Gastrocnemius medialis (tissue), 4 donors: ENCODE results near the gene TIGAR. TPM values are rescaled to one million over a fixed set of nuclear protein-coding genes. Genes with fewer than 3 reads are reported as not detected.
A peak's percentile ranks its signal among the peaks of the same experiment; 100 is the strongest.

ENCODE experiments used
- ATAC-seq, 2 donors: fragments of 150-250 bp; one replicate each; pipeline ENCODE4 v1.9.1; 2016
- DNase-seq, 2 donors: peaks; one replicate each; pipeline ENCODE4 v3.0.0-alpha.2; 2019
- H3K27ac ChIP-seq, 4 donors: fragments of 200-600 bp; sonication (generic); 1 replicate in 1 of 4; 2 replicates in 3 of 4; pipeline ENCODE4 v1.5.1; 2016 to 2018; ENCODE audit warnings: mild to moderate bottlenecking in 2 of 4, moderate library complexity in 1 of 4
- H3K27me3 ChIP-seq, 3 donors: fragments of 200-600 bp; sonication (generic) in 2 of 3; 1 replicate in 1 of 3; 2 replicates in 2 of 3; pipeline versions ENCODE4 v1.5.1 to v1.6.0; 2016 to 2019; ENCODE audit warnings: mild to moderate bottlenecking in 1 of 3, moderate library complexity in 1 of 3
- H3K36me3 ChIP-seq, 2 donors: fragments of 200-600 bp; sonication (generic) in 1 of 2; one replicate each; pipeline ENCODE4 v1.5.1; 2017 to 2018
- H3K4me1 ChIP-seq, 2 donors: fragments of 200-600 bp; sonication (generic) in 1 of 2; one replicate each; pipeline ENCODE4 v1.5.1; 2016 to 2017; ENCODE audit warnings: mild to moderate bottlenecking in 2 of 2
- H3K4me3 ChIP-seq, 4 donors: fragments of 200-600 bp; sonication (generic) in 3 of 4; 1 replicate in 1 of 4; 2 replicates in 3 of 4; pipeline ENCODE4 v1.5.1; 2016 to 2019; ENCODE audit warnings: mild to moderate bottlenecking in 2 of 4
- H3K9me3 ChIP-seq, 3 donors: fragments of 200-600 bp; sonication (generic) in 2 of 3; 1 replicate in 1 of 3; 2 replicates in 2 of 3; pipeline ENCODE4 v1.5.1; 2016 to 2019
- POLR2A ChIP-seq, 2 donors: fragments of 450-650 bp; IDR thresholded peaks; one replicate each; pipeline ENCODE4 v1.6.1; 2017; ENCODE audit warnings: antibody characterized with exemption in 2 of 2, mild to moderate bottlenecking in 2 of 2, moderate library complexity in 2 of 2
- in situ Hi-C, 4 donors: fragments of 200-750 bp; cut with MboI; loops; one replicate each; pipeline versions ENCODE4 v1.15.0 to v1.8.0; 2017; ENCODE audit warnings: low sequenced_read_pairs in 4 of 4
- intact Hi-C: fragments of 100-400 bp; cut with DNase I; formaldehyde crosslinking; loops from one replicate; pipeline ENCODE4 v1.15.1; 2023; ENCODE audit warnings: low total_unique reads
- total RNA-seq, 4 donors: library from RNA; depleted of rRNA; stranded (reverse); fragments of >200 nt; gene quantifications; one replicate each; pipeline versions ENCODE4 v1.1.0 to v1.2.3, GENCODE V29; 2016
- TF ChIP-seq, protein P1 (sequence below), 5 experiments: fragments of 450-650 bp in 3 of 5; fragments of 200-600 bp in 2 of 5; sonication (generic) in 2 of 5; IDR thresholded peaks in 4 of 5; conservative IDR thresholded peaks in 1 of 5; 1 replicate in 4 of 5; 2 replicates in 1 of 5; pipeline ENCODE4 v1.5.1; 2016 to 2019; ENCODE audit warnings: antibody characterized with exemption in 5 of 5, mild to moderate bottlenecking in 3 of 5, moderate library complexity in 3 of 5

The TIGAR gene
- total RNA-seq, 4 donors from 2014 or later, result 4.4 to 8.3 (median 6.7) TPM

GRCh38 chr12:4322726-4323125, 1.7 kb downstream of the TIGAR start:
- Histone ChIP-seq H3K4me1 (peaks cover 19 to 21% of the 10 kb centered on the region in 2 donors), H3K4me3 (no peak overlapping the region), H3K9me3 (no peaks in the 10 kb centered on the region), H3K36me3 (no peaks in the 10 kb centered on the region), H3K27me3 (no peaks in the 10 kb centered on the region), H3K27ac (no peak overlapping the region)
- in situ Hi-C loops (loop anchor here in 2 of 4 donors (25.0 kb wide), 1 partner anchor 215 kb away; the partner anchor contains the start of gene RAD51AP1 (in 2 of the 2)), intact Hi-C loops (loop anchor here (5.0 to 10.0 kb wide), 3 partner anchors 110 to 450 kb away; partner anchors contain the start of genes AKAP3, NDUFA9 and PARP11)
- ATAC-seq (no peak), DNase-seq (no peak)
- TF ChIP-seq, protein P1, sequence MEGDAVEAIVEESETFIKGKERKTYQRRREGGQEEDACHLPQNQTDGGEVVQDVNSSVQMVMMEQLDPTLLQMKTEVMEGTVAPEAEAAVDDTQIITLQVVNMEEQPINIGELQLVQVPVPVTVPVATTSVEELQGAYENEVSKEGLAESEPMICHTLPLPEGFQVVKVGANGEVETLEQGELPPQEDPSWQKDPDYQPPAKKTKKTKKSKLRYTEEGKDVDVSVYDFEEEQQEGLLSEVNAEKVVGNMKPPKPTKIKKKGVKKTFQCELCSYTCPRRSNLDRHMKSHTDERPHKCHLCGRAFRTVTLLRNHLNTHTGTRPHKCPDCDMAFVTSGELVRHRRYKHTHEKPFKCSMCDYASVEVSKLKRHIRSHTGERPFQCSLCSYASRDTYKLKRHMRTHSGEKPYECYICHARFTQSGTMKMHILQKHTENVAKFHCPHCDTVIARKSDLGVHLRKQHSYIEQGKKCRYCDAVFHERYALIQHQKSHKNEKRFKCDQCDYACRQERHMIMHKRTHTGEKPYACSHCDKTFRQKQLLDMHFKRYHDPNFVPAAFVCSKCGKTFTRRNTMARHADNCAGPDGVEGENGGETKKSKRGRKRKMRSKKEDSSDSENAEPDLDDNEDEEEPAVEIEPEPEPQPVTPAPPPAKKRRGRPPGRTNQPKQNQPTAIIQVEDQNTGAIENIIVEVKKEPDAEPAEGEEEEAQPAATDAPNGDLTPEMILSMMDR (IDR thresholded peaks at IDR 0.05 in 4 of 5, conservative IDR thresholded peaks at IDR 0.05 in 1 of 5), result no peak
- no peak for TF ChIP-seq POLR2A (IDR thresholded peaks at IDR 0.05)

DNA sequence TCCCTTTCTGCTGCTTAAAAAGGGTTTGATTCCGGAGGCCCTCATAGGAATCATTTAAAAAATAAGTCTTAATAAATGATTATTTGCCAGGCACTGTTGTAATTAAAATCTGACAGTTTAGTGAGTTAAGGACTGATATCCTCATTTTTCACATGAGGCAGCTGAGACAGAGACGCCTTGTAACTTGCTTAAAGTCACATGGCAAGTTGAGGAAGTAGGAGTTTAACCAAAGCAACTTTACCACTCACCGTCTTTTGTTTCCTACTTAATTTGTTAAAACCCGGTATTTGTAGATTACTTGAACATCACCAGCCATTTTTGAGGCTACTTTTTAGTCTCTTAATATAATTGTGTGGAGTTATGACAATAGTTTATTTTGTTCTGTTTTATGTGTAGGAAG, 2.4 kb downstream of the TIGAR start:
- ATAC-seq, result no peak
- Histone ChIP-seq H3K27ac (no peak overlapping the region), H3K27me3 (no peaks in the 10 kb centered on the region), H3K4me1 (peaks cover 19 to 21% of the 10 kb centered on the region in 2 donors), H3K9me3 (no peaks in the 10 kb centered on the region), H3K4me3 (no peak overlapping the region), H3K36me3 (no peaks in the 10 kb centered on the region)
- TF ChIP-seq, protein P1 (IDR thresholded peaks at IDR 0.05 in 4 of 5, conservative IDR thresholded peaks at IDR 0.05 in 1 of 5), result no peak
- no peak for TF ChIP-seq POLR2A (IDR thresholded peaks at IDR 0.05)
- DNase-seq, result no peak
- intact Hi-C loops, result loop anchor here (5.0 to 10.0 kb wide), 3 partner anchors 109 to 451 kb away; partner anchors contain the start of genes AKAP3, NDUFA9 and PARP11
- in situ Hi-C loops, result loop anchor here in 2 of 4 donors (25.0 kb wide), 1 partner anchor 214 kb away; the partner anchor contains the start of gene RAD51AP1 (in 2 of the 2)

GRCh38 chr12:4324366-4324765, 3.4 kb downstream of the TIGAR start:
- in situ Hi-C loops, result loop anchor here in 2 of 4 donors (25.0 kb wide), 1 partner anchor 213 kb away; the partner anchor contains the start of gene RAD51AP1 (in 2 of the 2)
- no peak for ATAC-seq
- H3K27ac ChIP-seq, result no peak overlapping the region
- no peaks in the 10 kb centered on the region for H3K9me3 ChIP-seq
- no peaks in the 10 kb centered on the region for H3K36me3 ChIP-seq
- TF ChIP-seq, protein P1 (IDR thresholded peaks at IDR 0.05 in 4 of 5, conservative IDR thresholded peaks at IDR 0.05 in 1 of 5), result no peak
- TF ChIP-seq POLR2A (IDR thresholded peaks at IDR 0.05), result no peak
- peaks cover 19 to 21% of the 10 kb centered on the region in 2 donors for H3K4me1 ChIP-seq
- DNase-seq, result no peak
- intact Hi-C loops, result loop anchor here (5.0 to 10.0 kb wide), 3 partner anchors 108 to 452 kb away; partner anchors contain the start of genes AKAP3, NDUFA9 and PARP11
- no peak overlapping the region for H3K4me3 ChIP-seq
- H3K27me3 ChIP-seq, result no peaks in the 10 kb centered on the region

GRCh38 chr12:4325966-4326365, 5.0 kb downstream of the TIGAR start:
- in situ Hi-C loops, result no loop called here
- H3K27ac ChIP-seq, result peak overlapping the region; percentile 15 to 70 (median 21)

More at GRCh38 chr12:4325966-4326365, 5.0 kb downstream of the TIGAR start:
- Histone ChIP-seq H3K27me3 (no peaks in the 10 kb centered on the region), H3K9me3 (no peaks in the 10 kb centered on the region), H3K36me3 (no peaks in the 10 kb centered on the region), H3K4me3 (peak overlapping the region in 1 of 4 donors; percentile 14), H3K4me1 (peaks cover 17 to 19% of the 10 kb centered on the region in 2 donors)
- intact Hi-C loops, result loop anchor here (10.0 kb wide), 1 partner anchor 319 kb away; the partner anchor contains the start of genes AKAP3 and NDUFA9
- TF ChIP-seq, protein P1 (IDR thresholded peaks at IDR 0.05 in 4 of 5, conservative IDR thresholded peaks at IDR 0.05 in 1 of 5), result no peak
- TF ChIP-seq POLR2A (IDR thresholded peaks at IDR 0.05), result no peak
- DNase-seq (no peak), ATAC-seq (peak in 1 of 2 donors; percentile 31)
